IPS-18a (cell line): Measurements from ENCODE around the gene COL17A1.

Experiments
- H3K27ac ChIP-seq: one replicate; pipeline ENCODE4 v1.5.1; 2013; ENCODE audit warnings: low read length
- H3K27me3 ChIP-seq: one replicate; pipeline ENCODE4 v1.6.1; 2013; ENCODE audit warnings: mild to moderate bottlenecking, low read length; ENCODE audit not compliant: control insufficient read depth, insufficient read depth
- H3K36me3 ChIP-seq: one replicate; pipeline ENCODE4 v1.6.1; 2013; ENCODE audit warnings: low read depth, low read length; ENCODE audit not compliant: control insufficient read depth
- H3K4me1 ChIP-seq: one replicate; pipeline ENCODE4 v1.6.1; 2013; ENCODE audit warnings: low read depth, low read length; ENCODE audit not compliant: control insufficient read depth
- H3K4me3 ChIP-seq: one replicate; pipeline ENCODE4 v1.5.1; 2013; ENCODE audit warnings: low read length
- H3K9ac ChIP-seq: one replicate; pipeline ENCODE4 v1.6.1; 2013; ENCODE audit warnings: mild to moderate bottlenecking, low read length, moderate library complexity
- H3K9me3 ChIP-seq: one replicate; pipeline ENCODE4 v1.6.1; 2013; ENCODE audit warnings: low read depth, low read length; ENCODE audit not compliant: control insufficient read depth

The COL17A1 gene

DNA sequence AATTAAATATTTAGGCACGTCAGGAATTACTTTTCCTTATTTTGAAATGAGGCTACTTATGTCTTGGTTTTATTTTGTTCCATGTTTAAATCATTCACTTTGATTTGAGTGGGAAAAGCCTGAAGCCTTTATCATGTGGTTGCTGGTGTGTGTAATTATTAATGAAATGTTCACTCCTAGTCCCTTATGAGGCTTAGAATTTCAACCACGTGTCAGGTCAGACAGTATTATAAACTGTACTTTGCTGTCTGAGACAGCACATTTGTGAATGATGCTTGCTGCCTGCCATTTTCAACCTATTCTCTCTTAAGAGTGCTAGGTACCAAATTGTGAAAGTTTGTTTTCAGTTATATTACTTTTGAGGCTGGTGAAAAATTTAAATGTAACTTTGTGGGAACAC lies 58.9 kb downstream of the COL17A1 start:
- Histone ChIP-seq H3K4me1 (peaks cover 6% of the 10 kb centered on the region), H3K4me3 (no peak overlapping the region), H3K9me3 (no peaks in the 10 kb centered on the region), H3K9ac (no peak overlapping the region), H3K36me3 (peaks cover 11% of the 10 kb centered on the region), H3K27ac (no peak overlapping the region), H3K27me3 (no peaks in the 10 kb centered on the region)

GRCh38 chr10:104025524-104025923 lies 60.2 kb downstream of the COL17A1 start:
- Histone ChIP-seq H3K4me3 (no peak overlapping the region), H3K4me1 (no peaks in the 10 kb centered on the region), H3K9ac (no peak overlapping the region), H3K27ac (no peak overlapping the region), H3K9me3 (no peaks in the 10 kb centered on the region), H3K27me3 (no peaks in the 10 kb centered on the region), H3K36me3 (peaks cover 19% of the 10 kb centered on the region)

GRCh38 chr10:104022026-104022425 lies 63.7 kb downstream of the COL17A1 start:
- peaks cover 33% of the 10 kb centered on the region for H3K36me3 ChIP-seq
- H3K27ac ChIP-seq, result no peak overlapping the region
- H3K27me3 ChIP-seq, result no peaks in the 10 kb centered on the region
- H3K9me3 ChIP-seq, result no peaks in the 10 kb centered on the region
- H3K4me3 ChIP-seq, result no peak overlapping the region
- no peaks in the 10 kb centered on the region for H3K4me1 ChIP-seq
- no peak overlapping the region for H3K9ac ChIP-seq

DNA sequence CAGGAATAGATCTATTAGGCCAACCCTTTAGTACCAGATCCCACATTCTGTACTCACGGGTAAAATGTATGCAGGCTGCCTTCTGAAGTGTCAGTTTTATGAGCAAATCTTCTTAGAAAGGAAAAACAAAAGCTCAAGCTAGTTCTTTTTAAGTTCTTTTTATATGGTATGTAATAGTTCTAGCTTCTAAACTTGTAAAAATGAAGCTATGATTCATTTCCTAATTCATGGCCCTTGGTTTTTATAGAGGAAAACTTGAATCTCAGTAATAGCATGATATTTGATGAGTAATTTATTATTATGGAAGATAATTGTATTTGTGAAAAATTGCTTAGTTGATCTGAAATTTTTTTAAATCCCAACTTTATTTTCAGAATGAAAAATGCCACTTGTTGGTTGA lies 64.4 kb downstream of the COL17A1 start:
- no peak overlapping the region for H3K4me3 ChIP-seq
- no peak overlapping the region for H3K9ac ChIP-seq
- H3K4me1 ChIP-seq, result no peaks in the 10 kb centered on the region
- no peaks in the 10 kb centered on the region for H3K9me3 ChIP-seq
- peaks cover 33% of the 10 kb centered on the region for H3K36me3 ChIP-seq
- no peak overlapping the region for H3K27ac ChIP-seq
- H3K27me3 ChIP-seq, result no peaks in the 10 kb centered on the region

DNA sequence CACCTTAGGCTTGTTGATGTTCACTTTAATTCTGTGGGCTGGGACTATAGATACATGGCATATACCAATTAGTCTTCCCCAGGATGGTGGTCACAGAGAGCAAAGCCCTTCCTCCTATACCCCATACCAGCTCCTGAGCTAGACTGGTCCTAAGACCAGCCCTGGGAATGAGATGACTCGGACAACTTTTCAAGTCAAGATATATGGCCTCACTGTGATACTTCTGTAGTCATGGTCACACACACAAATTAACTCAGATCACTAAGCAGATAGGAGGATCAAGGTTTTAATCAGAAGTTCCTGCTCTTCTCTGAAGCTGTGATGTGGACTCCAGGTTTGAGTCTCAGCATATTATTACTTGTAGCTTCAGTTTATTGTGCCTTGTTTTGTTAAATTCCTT lies 65.7 kb downstream of the COL17A1 start:
- Histone ChIP-seq H3K36me3 (peaks cover 33% of the 10 kb centered on the region), H3K9me3 (no peaks in the 10 kb centered on the region), H3K27ac (no peak overlapping the region), H3K4me3 (no peak overlapping the region), H3K4me1 (no peaks in the 10 kb centered on the region), H3K9ac (no peak overlapping the region), H3K27me3 (no peaks in the 10 kb centered on the region)

- no peaks in the 10 kb centered on the region for H3K27me3 ChIP-seq
- H3K9me3 ChIP-seq, result no peaks in the 10 kb centered on the region
- H3K4me3 ChIP-seq, result no peak overlapping the region
- no peaks in the 10 kb centered on the region for H3K4me1 ChIP-seq
- H3K27ac ChIP-seq, result no peak overlapping the region
- H3K36me3 ChIP-seq, result peaks cover 31% of the 10 kb centered on the region
- H3K9ac ChIP-seq, result no peak overlapping the region
Observed at GRCh38 chr10:104018471-104018870, 67.2 kb downstream of the COL17A1 start.

- no peak overlapping the region for H3K27ac ChIP-seq
- H3K9me3 ChIP-seq, result no peaks in the 10 kb centered on the region
- H3K4me1 ChIP-seq, result no peaks in the 10 kb centered on the region
- H3K36me3 ChIP-seq, result peaks cover 21% of the 10 kb centered on the region
- H3K9ac ChIP-seq, result no peak overlapping the region
- H3K4me3 ChIP-seq, result no peak overlapping the region
- H3K27me3 ChIP-seq, result no peaks in the 10 kb centered on the region
Observed at GRCh38 chr10:104016661-104017060, 69.0 kb downstream of the COL17A1 start.

- Histone ChIP-seq H3K4me3 (no peak overlapping the region), H3K27ac (no peak overlapping the region), H3K4me1 (no peaks in the 10 kb centered on the region), H3K9ac (no peak overlapping the region), H3K9me3 (no peaks in the 10 kb centered on the region), H3K36me3 (peaks cover 2% of the 10 kb centered on the region), H3K27me3 (no peaks in the 10 kb centered on the region)
Observed at GRCh38 chr10:104014176-104014575, 71.5 kb downstream of the COL17A1 start.

GRCh38 chr10:104013489-104013888 lies 72.2 kb downstream of the COL17A1 start:
- Histone ChIP-seq H3K9ac (no peak overlapping the region), H3K27me3 (no peaks in the 10 kb centered on the region), H3K4me3 (no peak overlapping the region), H3K9me3 (no peaks in the 10 kb centered on the region), H3K36me3 (no peaks in the 10 kb centered on the region), H3K27ac (no peak overlapping the region), H3K4me1 (no peaks in the 10 kb centered on the region)

- Histone ChIP-seq H3K4me3 (no peak overlapping the region), H3K27me3 (no peaks in the 10 kb centered on the region), H3K36me3 (peaks cover 3% of the 10 kb centered on the region)
Observed at GRCh38 chr10:104011904-104012303, 73.8 kb downstream of the COL17A1 start.

GRCh38 chr10:104005172-104005863 lies 80.4 kb downstream of the COL17A1 start:
- Histone ChIP-seq H3K9me3 (no peaks in the 10 kb centered on the region), H3K4me3 (no peak overlapping the region), H3K36me3 (peaks cover 16% of the 10 kb centered on the region), H3K27ac (no peak overlapping the region), H3K9ac (no peak overlapping the region), H3K4me1 (no peaks in the 10 kb centered on the region), H3K27me3 (no peaks in the 10 kb centered on the region)

More at GRCh38 chr10:104011904-104012303, 73.8 kb downstream of the COL17A1 start:
- no peak overlapping the region for H3K9ac ChIP-seq
- H3K4me1 ChIP-seq, result no peaks in the 10 kb centered on the region
- H3K27ac ChIP-seq, result no peak overlapping the region
- H3K9me3 ChIP-seq, result no peaks in the 10 kb centered on the region

GRCh38 chr10:104002911-104003310 lies 82.8 kb downstream of the COL17A1 start:
- Histone ChIP-seq H3K36me3 (peaks cover 22% of the 10 kb centered on the region), H3K27ac (no peak overlapping the region), H3K27me3 (no peaks in the 10 kb centered on the region), H3K4me3 (no peak overlapping the region), H3K9me3 (no peaks in the 10 kb centered on the region), H3K4me1 (no peaks in the 10 kb centered on the region), H3K9ac (no peak overlapping the region)
